ENCODE results near the gene SLC30A2. TPM values are rescaled to one million over a fixed set of nuclear protein-coding genes. Genes with fewer than 3 reads are reported as not detected.
A peak's percentile ranks its signal among the peaks of the same experiment; 100 is the strongest.

SLC30A2 gene
- total and polyA plus RNA-seq, 4 experiments from 2014 or later, result not detected

DNA sequence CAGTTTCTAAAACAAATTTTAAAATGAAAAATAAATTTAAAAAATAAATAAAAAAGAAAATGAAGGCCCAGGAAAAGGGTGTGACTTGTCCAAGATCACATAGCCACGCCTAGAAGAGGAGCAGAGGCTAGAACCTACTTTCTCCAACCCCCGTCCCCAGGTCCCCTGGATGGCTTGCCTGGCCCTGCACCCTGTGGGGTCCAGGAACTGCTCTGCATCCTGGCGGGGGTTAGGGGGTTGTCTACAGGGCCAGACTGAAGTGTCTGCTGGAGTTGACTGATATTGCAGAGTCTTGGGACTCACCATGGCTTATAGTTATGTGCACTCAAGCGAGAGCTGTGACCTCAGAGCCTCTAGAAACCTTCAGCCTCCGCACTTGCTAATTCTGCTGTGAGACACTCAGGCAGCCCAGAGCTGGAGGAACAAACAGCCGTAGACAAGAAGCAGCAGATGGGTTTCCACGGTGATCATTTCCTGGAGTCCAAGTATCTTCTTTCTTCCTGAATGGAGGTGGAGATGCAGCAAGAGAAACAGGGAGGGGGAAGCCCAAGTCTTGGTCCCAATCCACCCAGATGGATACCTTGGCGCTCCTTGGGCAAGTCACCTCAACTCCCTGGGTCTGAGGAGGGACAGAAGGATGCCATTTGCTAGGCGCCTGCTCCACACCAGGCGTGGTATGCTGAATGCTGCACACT, 29.5 kb downstream of the SLC30A2 start:
- ChIA-PET POLR2A (ENCODE audit: partially characterized antibody) (no interaction called here), CTCF (ENCODE audit: partially characterized antibody) (interaction anchor here (0.5 to 1.2 kb wide), 2 partner anchors 11 to 121 kb away, joined by 3 read pairs; no protein-coding TSS in a partner anchor)
- Mint-ChIP-seq H3K27me3 (no peaks in the 10 kb centered on the region), H3K27ac (no peak overlapping the region), H3K4me3 (no peak overlapping the region), H3K9me3 (no peaks in the 10 kb centered on the region), H3K36me3 (no peaks in the 10 kb centered on the region), H3K4me1 (peaks cover 0 to 7% (median 2%) of the 10 kb centered on the region in 4 donors)
- H3K4me3 ChIP-seq (ENCODE audit: low read length in 2 of 2), result no peak overlapping the region
- no peaks in the 10 kb centered on the region for H3K9me3 ChIP-seq (ENCODE audit: control insufficient read depth in 1 of 2, low read length in 2 of 2)
- intact Hi-C loops (cut with micrococcal nuclease), result no loop called here
- DNase-seq, result no peak
- no peaks in the 10 kb centered on the region for H3K4me1 ChIP-seq (ENCODE audit: insufficient read depth, low read length)
- H3K27ac ChIP-seq (ENCODE audit: low read depth, low read length), result no peak overlapping the region
- H3K27me3 ChIP-seq (ENCODE audit: insufficient read depth, low read length), result no peaks in the 10 kb centered on the region
- H3K36me3 ChIP-seq (ENCODE audit: insufficient read depth, low read length), result no peaks in the 10 kb centered on the region

DNA sequence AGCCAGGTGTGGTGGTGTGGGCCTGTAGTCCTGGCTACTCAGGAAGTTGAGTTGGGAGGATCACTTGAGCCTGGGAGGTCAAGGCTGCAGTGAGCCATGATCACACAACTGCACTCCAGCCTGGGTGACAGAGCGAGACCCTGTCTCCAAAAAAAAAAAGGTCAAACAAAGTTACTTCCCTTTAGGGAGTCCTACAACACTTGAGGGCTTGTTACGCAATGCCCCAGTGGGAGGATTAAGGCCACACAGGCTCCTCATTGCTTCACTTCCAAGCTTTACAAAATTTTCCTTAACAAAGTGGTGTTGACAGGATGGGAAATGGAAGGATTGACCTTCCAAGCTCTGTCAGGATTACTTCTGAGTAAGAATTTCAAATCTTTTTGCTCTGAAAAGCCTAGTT, 30.6 kb downstream of the SLC30A2 start:
- no peaks in the 10 kb centered on the region for H3K9me3 Mint-ChIP-seq
- POLR2A ChIA-PET (ENCODE audit: partially characterized antibody), result no interaction called here
- Histone ChIP-seq H3K4me3 (ENCODE audit: low read length in 2 of 2) (no peak overlapping the region), H3K27me3 (ENCODE audit: insufficient read depth, low read length) (no peaks in the 10 kb centered on the region), H3K4me1 (ENCODE audit: insufficient read depth, low read length) (no peaks in the 10 kb centered on the region), H3K9me3 (ENCODE audit: control insufficient read depth in 1 of 2, low read length in 2 of 2) (no peaks in the 10 kb centered on the region), H3K27ac (ENCODE audit: low read depth, low read length) (no peak overlapping the region), H3K36me3 (ENCODE audit: insufficient read depth, low read length) (no peaks in the 10 kb centered on the region)
- no peak for DNase-seq
- H3K27me3 Mint-ChIP-seq, result peaks cover 0 to 5% of the 10 kb centered on the region in 2 donors
- intact Hi-C loops (cut with micrococcal nuclease), result no loop called here
- peaks cover 0 to 7% (median 2%) of the 10 kb centered on the region in 4 donors for H3K4me1 Mint-ChIP-seq
- no peak overlapping the region for H3K4me3 Mint-ChIP-seq
- CTCF ChIA-PET (ENCODE audit: partially characterized antibody), result no interaction called here
- no peaks in the 10 kb centered on the region for H3K36me3 Mint-ChIP-seq
- no peak overlapping the region for H3K27ac Mint-ChIP-seq

- ChIA-PET CTCF (ENCODE audit: partially characterized antibody) (no interaction called here), POLR2A (ENCODE audit: partially characterized antibody) (no interaction called here)
- peaks cover 0 to 6% of the 10 kb centered on the region in 2 donors for H3K27me3 Mint-ChIP-seq
- Histone ChIP-seq H3K27ac (ENCODE audit: low read depth, low read length) (no peak overlapping the region), H3K36me3 (ENCODE audit: insufficient read depth, low read length) (no peaks in the 10 kb centered on the region), H3K9me3 (ENCODE audit: control insufficient read depth in 1 of 2, low read length in 2 of 2) (no peaks in the 10 kb centered on the region), H3K27me3 (ENCODE audit: insufficient read depth, low read length) (no peaks in the 10 kb centered on the region), H3K4me1 (ENCODE audit: insufficient read depth, low read length) (no peaks in the 10 kb centered on the region), H3K4me3 (ENCODE audit: low read length in 2 of 2) (no peak overlapping the region)
- no peak for DNase-seq
- no peak overlapping the region for H3K27ac Mint-ChIP-seq
- H3K9me3 Mint-ChIP-seq, result no peaks in the 10 kb centered on the region
- H3K4me3 Mint-ChIP-seq, result no peak overlapping the region
- no peaks in the 10 kb centered on the region for H3K36me3 Mint-ChIP-seq
- intact Hi-C loops (cut with micrococcal nuclease), result no loop called here
- H3K4me1 Mint-ChIP-seq, result peaks cover 0 to 4% (median 0%) of the 10 kb centered on the region in 4 donors
Observed at GRCh38 chr1:26014179-26014578, 31.7 kb downstream of the SLC30A2 start.

DNA sequence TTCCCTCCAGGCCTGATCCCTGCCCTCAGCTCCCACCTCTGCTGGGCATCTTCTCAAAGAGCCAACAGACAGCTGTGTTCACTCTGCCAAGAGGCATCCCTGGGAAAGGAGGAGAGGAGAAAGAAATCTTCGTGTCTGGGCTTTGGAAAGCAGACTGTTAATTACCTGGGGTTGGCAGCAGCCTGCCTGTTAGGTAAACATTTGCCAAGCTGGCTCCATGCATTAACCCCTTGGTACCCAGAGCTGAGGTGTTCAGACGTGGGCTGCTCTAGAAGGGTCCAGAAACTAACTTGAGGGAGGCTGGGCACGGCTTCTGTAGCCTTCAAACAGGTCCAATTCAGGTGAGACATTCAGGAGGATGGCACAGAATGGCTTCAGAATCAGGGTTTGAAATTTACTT, 33.1 kb downstream of the SLC30A2 start:
- ChIA-PET POLR2A (ENCODE audit: partially characterized antibody) (no interaction called here), CTCF (ENCODE audit: partially characterized antibody) (interaction anchor here (1.4 kb wide), 1 partner anchor 157 kb away, joined by 3 read pairs; the partner anchor contains the start of gene ZNF593)
- Histone ChIP-seq H3K4me1 (ENCODE audit: insufficient read depth, low read length) (no peaks in the 10 kb centered on the region), H3K36me3 (ENCODE audit: insufficient read depth, low read length) (no peaks in the 10 kb centered on the region), H3K27ac (ENCODE audit: low read depth, low read length) (no peak overlapping the region), H3K27me3 (ENCODE audit: insufficient read depth, low read length) (no peaks in the 10 kb centered on the region), H3K4me3 (ENCODE audit: low read length in 2 of 2) (no peak overlapping the region), H3K9me3 (ENCODE audit: control insufficient read depth in 1 of 2, low read length in 2 of 2) (no peaks in the 10 kb centered on the region)
- no peak for DNase-seq
- Mint-ChIP-seq H3K4me3 (no peak overlapping the region), H3K27ac (no peak overlapping the region), H3K36me3 (no peaks in the 10 kb centered on the region), H3K4me1 (peaks cover 0 to 4% (median 0%) of the 10 kb centered on the region in 4 donors), H3K27me3 (peaks cover 0 to 6% of the 10 kb centered on the region in 2 donors), H3K9me3 (no peaks in the 10 kb centered on the region)
- intact Hi-C loops (cut with micrococcal nuclease), result no loop called here

- no peaks in the 10 kb centered on the region for H3K9me3 ChIP-seq (ENCODE audit: control insufficient read depth in 1 of 2, low read length in 2 of 2)
- no peaks in the 10 kb centered on the region for H3K9me3 Mint-ChIP-seq
- no peaks in the 10 kb centered on the region for H3K4me1 ChIP-seq (ENCODE audit: insufficient read depth, low read length)
- CTCF ChIA-PET (ENCODE audit: partially characterized antibody), result interaction anchor here (1.2 to 2.4 kb wide), 2 partner anchors 9 to 115 kb away, joined by 4 to 8 read pairs; no protein-coding TSS in a partner anchor
- no peak overlapping the region for H3K27ac Mint-ChIP-seq
- peaks cover 0 to 4% (median 0%) of the 10 kb centered on the region in 4 donors for H3K4me1 Mint-ChIP-seq
- H3K36me3 Mint-ChIP-seq, result no peaks in the 10 kb centered on the region
- no peak for DNase-seq
- H3K4me3 Mint-ChIP-seq, result no peak overlapping the region
- H3K36me3 ChIP-seq (ENCODE audit: insufficient read depth, low read length), result no peaks in the 10 kb centered on the region
- H3K27me3 ChIP-seq (ENCODE audit: insufficient read depth, low read length), result no peaks in the 10 kb centered on the region
- peaks cover 0 to 10% of the 10 kb centered on the region in 2 donors for H3K27me3 Mint-ChIP-seq
- H3K4me3 ChIP-seq (ENCODE audit: low read length in 2 of 2), result no peak overlapping the region
- intact Hi-C loops (cut with micrococcal nuclease), result no loop called here
- POLR2A ChIA-PET (ENCODE audit: partially characterized antibody), result interaction anchor here (0.6 kb wide), 1 partner anchor 135 kb away, joined by 3 read pairs; no protein-coding TSS in a partner anchor
- no peak overlapping the region for H3K27ac ChIP-seq (ENCODE audit: low read depth, low read length)
Observed at GRCh38 chr1:26010825-26011224, 35.1 kb downstream of the SLC30A2 start.

DNA sequence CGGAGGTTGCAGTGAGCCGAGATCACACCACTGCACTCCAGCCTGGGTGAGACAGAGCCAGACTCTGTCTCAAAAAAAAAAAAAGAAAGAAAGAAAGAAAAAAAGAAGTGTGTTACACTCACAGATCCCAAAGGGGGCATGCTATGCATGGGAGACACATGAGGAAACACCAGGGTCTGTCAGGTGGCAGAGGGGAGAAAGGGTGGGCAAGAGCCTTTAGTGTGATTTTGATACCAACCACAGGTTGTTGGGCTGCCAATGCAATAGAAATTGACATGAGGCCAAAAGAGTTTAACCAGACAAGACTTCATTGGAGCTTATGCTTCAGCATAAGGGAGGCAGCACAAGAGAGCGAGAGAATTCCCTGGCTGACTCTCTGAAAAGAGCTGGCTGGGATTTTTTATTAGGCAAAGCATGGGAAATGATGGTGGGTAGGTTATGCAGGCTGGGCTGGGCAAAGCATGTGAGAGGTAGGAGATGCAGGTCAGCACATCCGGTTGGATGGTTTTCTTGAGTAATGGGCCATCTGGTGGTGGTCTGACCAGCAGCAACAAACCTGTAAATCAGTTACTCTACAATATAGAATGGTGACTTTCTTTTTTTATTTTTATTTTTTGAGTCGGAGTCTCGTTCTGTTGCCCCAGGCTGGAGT, 36.0 kb downstream of the SLC30A2 start:
- Mint-ChIP-seq H3K4me3 (no peak overlapping the region), H3K9me3 (no peaks in the 10 kb centered on the region), H3K4me1 (peaks cover 0 to 4% (median 0%) of the 10 kb centered on the region in 4 donors), H3K36me3 (no peaks in the 10 kb centered on the region), H3K27me3 (peaks cover 0 to 11% of the 10 kb centered on the region in 2 donors), H3K27ac (no peak overlapping the region)
- POLR2A ChIA-PET (ENCODE audit: partially characterized antibody), result no interaction called here
- H3K9me3 ChIP-seq (ENCODE audit: control insufficient read depth in 1 of 2, low read length in 2 of 2), result no peaks in the 10 kb centered on the region
- H3K27me3 ChIP-seq (ENCODE audit: insufficient read depth, low read length), result no peaks in the 10 kb centered on the region
- H3K4me3 ChIP-seq (ENCODE audit: low read length in 2 of 2), result no peak overlapping the region
- CTCF ChIA-PET (ENCODE audit: partially characterized antibody), result interaction anchor here (1.2 to 2.4 kb wide), 2 partner anchors 8 to 114 kb away, joined by 4 to 8 read pairs; no protein-coding TSS in a partner anchor
- DNase-seq, result no peak
- intact Hi-C loops (cut with micrococcal nuclease), result no loop called here
- H3K36me3 ChIP-seq (ENCODE audit: insufficient read depth, low read length), result no peaks in the 10 kb centered on the region
- no peak overlapping the region for H3K27ac ChIP-seq (ENCODE audit: low read depth, low read length)
- no peaks in the 10 kb centered on the region for H3K4me1 ChIP-seq (ENCODE audit: insufficient read depth, low read length)

GRCh38 chr1:26006710-26007109, 39.2 kb downstream of the SLC30A2 start:
- ChIA-PET CTCF (ENCODE audit: partially characterized antibody) (no interaction called here), POLR2A (ENCODE audit: partially characterized antibody) (no interaction called here)
- H3K9me3 Mint-ChIP-seq, result no peaks in the 10 kb centered on the region
- Histone ChIP-seq H3K27ac (ENCODE audit: low read depth, low read length) (no peak overlapping the region), H3K27me3 (ENCODE audit: insufficient read depth, low read length) (no peaks in the 10 kb centered on the region), H3K4me1 (ENCODE audit: insufficient read depth, low read length) (no peaks in the 10 kb centered on the region), H3K36me3 (ENCODE audit: insufficient read depth, low read length) (no peaks in the 10 kb centered on the region), H3K4me3 (ENCODE audit: low read length in 2 of 2) (no peak overlapping the region), H3K9me3 (ENCODE audit: control insufficient read depth in 1 of 2, low read length in 2 of 2) (no peaks in the 10 kb centered on the region)
- intact Hi-C loops (cut with micrococcal nuclease), result no loop called here
- H3K36me3 Mint-ChIP-seq, result no peaks in the 10 kb centered on the region
- H3K27me3 Mint-ChIP-seq, result peaks cover 0 to 14% of the 10 kb centered on the region in 2 donors
- no peak for DNase-seq
- H3K4me3 Mint-ChIP-seq, result no peak overlapping the region
- H3K27ac Mint-ChIP-seq, result peak overlapping the region in 1 of 7 donors; percentile 48
- peaks cover 0 to 4% (median 0%) of the 10 kb centered on the region in 4 donors for H3K4me1 Mint-ChIP-seq
